Motor neuron (in vitro differentiated cells): Measurements from ENCODE around the gene ACTR6. TPM values are rescaled to one million over a fixed set of nuclear protein-coding genes. Genes with fewer than 3 reads are reported as not detected.
"Not testable (repeated sequence)": the region's sequence is repeated elsewhere in the genome, so short reads cannot be mapped to it uniquely, and the experiment has no call there.

Source experiments
- ATAC-seq, 8 experiments: fragments of 200-7000 bp; cut with Tn5 transposase; replicated peaks in 6 of 8; 2 replicates each; pipeline ENCODE4 v1.8.0; 2021; ENCODE audit warnings: mild to moderate bottlenecking in 8 of 8, moderate library complexity in 8 of 8
- H3K27ac ChIP-seq, 2 donors: fragments of 250-450 bp; sonication (Bioruptor Pico); 2 replicates each; pipeline ENCODE4 v1.9.0; 2021; ENCODE audit warnings: antibody characterized with exemption in 2 of 2, mild to moderate bottlenecking in 2 of 2, moderate library complexity in 1 of 2
- H3K4me1 ChIP-seq, 2 donors: fragments of 250-450 bp; sonication (Bioruptor Pico); replicated peaks in 1 of 2; 2 replicates each; pipeline ENCODE4 v1.6.1; 2021; ENCODE audit warnings: antibody characterized with exemption in 2 of 2, mild to moderate bottlenecking in 2 of 2, moderate library complexity in 1 of 2
- H3K4me3 ChIP-seq, 5 donors: fragments of 250-450 bp; sonication (Bioruptor Pico); 2 replicates each; pipeline ENCODE4 v1.9.0; 2021; ENCODE audit warnings: antibody characterized with exemption in 5 of 5, mild to moderate bottlenecking in 5 of 5, moderate library complexity in 4 of 5
- WGBS, 10 experiments: fragments of 450-650 bp; shearing (Covaris generic); methylation state at CpG; one replicate each; pipeline ENCODE4 v1.0.0; 2022; 5-methylcytosine and 5-hydroxymethylcytosine counted together
- in situ Hi-C, 9 experiments: fragments of 400-800 bp; cut with MboI; loops; one replicate each; pipeline ENCODE4 v1.15.0; 2021; ENCODE audit warnings: low sequenced_read_pairs in 9 of 9, low pct_unique_long_range_greater_than_20kb in 2 of 9; ENCODE audit not compliant: unreplicated experiment in 9 of 9
- total RNA-seq, 8 experiments: library from RNA; unstranded; fragments of 300-600 nt; gene quantifications; 2 replicates each; pipeline versions ENCODE4 v1.2.3 to v1.2.4, GENCODE V29; 2022

The ACTR6 gene
- total RNA-seq, 8 experiments from 2014 or later = 31.3 to 47.9 (median 36.4) TPM

GRCh38 chr12:100187857-100188519, 12.6 kb upstream of the ACTR6 start:
- ATAC-seq = no peak
- WGBS, 10 experiments = 67 to 100% (median 95%) methylated on average over 1 to 4 of the region's 5 CpGs; no CpG with 5 or more reads in 1 of the 10 experiments
- H3K27ac ChIP-seq = no peak overlapping the region
- no peak overlapping the region for H3K4me3 ChIP-seq
- in situ Hi-C loops = loop anchor here in 2 of 9 experiments (25.0 kb wide), 1 partner anchor 376 kb away; no protein-coding TSS in a partner anchor
- no peaks in the 10 kb centered on the region for H3K4me1 ChIP-seq

DNA sequence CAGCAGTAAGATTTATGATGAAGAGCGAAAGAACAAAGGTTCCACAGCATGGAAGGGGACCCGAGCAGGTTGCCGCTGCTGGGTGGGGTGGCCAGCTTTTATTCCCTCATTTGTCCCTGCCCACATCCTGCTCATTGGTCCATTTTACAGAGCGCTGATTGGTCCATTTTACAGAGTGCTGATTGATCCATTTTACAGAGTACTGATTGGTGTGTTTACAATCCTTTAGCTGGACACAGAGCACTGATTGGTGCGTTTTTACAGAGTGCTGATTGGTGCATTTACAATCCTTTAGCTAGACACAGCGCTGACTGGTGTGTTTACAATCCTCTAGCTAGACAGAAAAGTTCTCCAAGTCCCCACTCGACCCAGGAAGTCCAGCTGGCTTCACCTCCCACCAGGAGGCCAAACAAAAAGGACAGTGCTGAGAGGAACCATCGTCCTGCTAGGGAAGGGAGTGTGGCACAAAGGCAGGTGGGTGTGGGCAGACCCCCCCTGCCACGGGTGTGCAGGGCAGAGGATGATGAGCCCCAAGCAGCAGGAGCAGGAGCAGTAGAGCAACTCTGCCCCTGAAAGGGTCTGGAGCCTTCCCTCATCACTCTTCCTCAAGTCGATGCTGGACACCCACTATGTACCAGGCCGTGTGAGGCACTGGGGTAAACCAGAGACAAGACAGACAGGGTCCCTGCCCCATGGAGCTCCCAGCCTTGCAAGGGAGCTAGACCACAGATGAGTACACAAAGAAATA, 11.6 kb upstream of the ACTR6 start:
- in situ Hi-C loops = loop anchor here in 2 of 9 experiments (25.0 kb wide), 1 partner anchor 377 kb away; no protein-coding TSS in a partner anchor
- H3K4me3 ChIP-seq, H3K4me1 ChIP-seq, ATAC-seq, H3K27ac ChIP-seq: not testable (repeated sequence)
- WGBS, 10 experiments = 17 to 100% (median 80%) methylated on average over 1 to 5 of the region's 11 CpGs; no CpG with 5 or more reads in 4 of the 10 experiments

DNA sequence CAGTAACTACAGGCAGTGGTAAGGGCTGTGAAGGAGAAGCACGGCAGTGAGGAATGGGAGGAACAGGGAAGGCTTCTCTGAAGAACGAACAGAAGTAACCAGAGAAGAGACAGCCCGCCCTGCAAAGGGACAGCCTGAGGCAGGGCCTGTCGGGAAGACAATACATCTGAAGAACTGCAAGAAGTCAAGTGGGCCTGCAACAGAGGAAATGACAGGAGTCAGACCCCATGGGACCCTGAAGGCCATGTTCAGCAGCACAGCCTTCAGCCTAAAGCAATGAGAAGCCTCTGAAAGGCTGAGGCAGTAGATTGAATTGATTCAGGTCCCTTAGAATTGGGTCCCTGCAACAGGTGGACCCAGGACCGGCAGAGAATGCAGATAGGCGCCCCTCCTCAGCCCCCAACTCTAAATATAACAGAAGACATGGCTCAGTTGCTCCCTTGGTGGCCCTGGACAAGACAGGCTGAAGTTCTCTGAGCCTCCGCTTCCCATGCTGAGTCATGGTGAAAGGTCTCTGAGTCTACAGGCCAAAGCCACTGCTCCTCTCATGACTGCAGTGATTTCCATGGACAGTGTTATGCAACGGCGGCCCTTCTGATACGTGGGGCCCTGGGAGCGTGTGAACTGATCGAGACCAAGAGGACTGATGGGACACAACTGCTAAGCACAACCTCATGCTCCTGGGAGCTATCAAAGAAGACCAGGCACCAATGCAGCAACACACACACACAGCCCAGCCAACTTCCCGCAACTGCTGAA, 10.8 kb upstream of the ACTR6 start:
- WGBS, 10 experiments = 20 to 100% (median 80%) methylated on average over 1 to 8 of the region's 13 CpGs; no CpG with 5 or more reads in 2 of the 10 experiments
- in situ Hi-C loops = loop anchor here in 2 of 9 experiments (25.0 kb wide), 1 partner anchor 378 kb away; no protein-coding TSS in a partner anchor
- no peak for ATAC-seq
- H3K27ac ChIP-seq = no peak overlapping the region
- H3K4me3 ChIP-seq = no peak overlapping the region
- no peaks in the 10 kb centered on the region for H3K4me1 ChIP-seq

DNA sequence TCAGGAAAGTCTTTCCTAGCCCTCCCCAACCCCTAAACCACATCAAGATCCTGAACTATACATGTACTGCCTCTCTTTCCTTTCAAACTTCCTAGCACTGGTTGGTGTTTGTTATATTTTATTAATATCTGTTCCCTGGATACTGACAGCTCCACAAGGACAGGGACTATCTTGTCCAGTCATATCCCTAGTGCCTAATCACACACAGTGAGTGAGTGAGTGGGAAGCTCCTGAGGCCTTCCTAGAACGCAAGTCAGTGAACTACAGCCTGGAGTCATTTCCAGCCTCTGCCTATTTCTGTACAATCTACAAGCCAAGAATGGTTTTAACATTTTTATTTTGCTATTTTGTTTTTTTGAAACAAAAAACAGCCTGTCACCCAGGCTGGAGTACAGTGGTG, 7.5 kb upstream of the ACTR6 start:
- no peak for ATAC-seq
- 90 to 100% (median 100%) methylated on average over 1 of the region's 1 CpG; no CpG with 5 or more reads in 6 of the 10 experiments for WGBS, 10 experiments
- Histone ChIP-seq H3K4me3 (no peak overlapping the region), H3K4me1 (no peaks in the 10 kb centered on the region), H3K27ac (no peak overlapping the region)
- in situ Hi-C loops = loop anchor here in 2 of 9 experiments (25.0 kb wide), 1 partner anchor 381 kb away; no protein-coding TSS in a partner anchor

- Histone ChIP-seq H3K27ac (no peak overlapping the region), H3K4me3 (no peak overlapping the region), H3K4me1 (peaks cover 5 to 7% of the 10 kb centered on the region in 2 donors)
- no peak for ATAC-seq
- in situ Hi-C loops = loop anchor here in 2 of 9 experiments (25.0 kb wide), 1 partner anchor 385 kb away; no protein-coding TSS in a partner anchor
- WGBS, 10 experiments = 42 to 100% (median 90%) methylated on average over 2 to 3 of the region's 4 CpGs; no CpG with 5 or more reads in 5 of the 10 experiments
Measured at GRCh38 chr12:100197486-100197885, 3.1 kb upstream of the ACTR6 start.

- ATAC-seq = no peak
- H3K4me1 ChIP-seq = peaks cover 5 to 7% of the 10 kb centered on the region in 2 donors
- in situ Hi-C loops = loop anchor here in 2 of 9 experiments (25.0 kb wide), 1 partner anchor 387 kb away; no protein-coding TSS in a partner anchor
- 0 to 94% (median 24%) methylated on average over 1 to 6 of the region's 6 CpGs; no CpG with 5 or more reads in 4 of the 10 experiments for WGBS, 10 experiments
- H3K27ac ChIP-seq = no peak overlapping the region
- peak overlapping the region in 4 of 5 donors; percentile 42 to 60 (median 54) for H3K4me3 ChIP-seq
Measured at GRCh38 chr12:100199023-100199346, 1.6 kb upstream of the ACTR6 start.

GRCh38 chr12:100199347-100200149, 1.1 kb upstream of the ACTR6 start:
- 6% methylated on average over 3 of the region's 79 CpGs; no CpG with 5 or more reads in 9 of the 10 experiments for WGBS, 10 experiments
- Histone ChIP-seq H3K27ac (peak overlapping the region in 1 of 2 donors; percentile 32), H3K4me1 (peaks cover 5 to 7% of the 10 kb centered on the region in 2 donors), H3K4me3 (peak overlapping the region; percentile 42 to 60 (median 49))
- ATAC-seq = peak; percentile 20 to 64 (median 54)
- in situ Hi-C loops = loop anchor here in 2 of 9 experiments (25.0 kb wide), 1 partner anchor 387 kb away; no protein-coding TSS in a partner anchor

DNA sequence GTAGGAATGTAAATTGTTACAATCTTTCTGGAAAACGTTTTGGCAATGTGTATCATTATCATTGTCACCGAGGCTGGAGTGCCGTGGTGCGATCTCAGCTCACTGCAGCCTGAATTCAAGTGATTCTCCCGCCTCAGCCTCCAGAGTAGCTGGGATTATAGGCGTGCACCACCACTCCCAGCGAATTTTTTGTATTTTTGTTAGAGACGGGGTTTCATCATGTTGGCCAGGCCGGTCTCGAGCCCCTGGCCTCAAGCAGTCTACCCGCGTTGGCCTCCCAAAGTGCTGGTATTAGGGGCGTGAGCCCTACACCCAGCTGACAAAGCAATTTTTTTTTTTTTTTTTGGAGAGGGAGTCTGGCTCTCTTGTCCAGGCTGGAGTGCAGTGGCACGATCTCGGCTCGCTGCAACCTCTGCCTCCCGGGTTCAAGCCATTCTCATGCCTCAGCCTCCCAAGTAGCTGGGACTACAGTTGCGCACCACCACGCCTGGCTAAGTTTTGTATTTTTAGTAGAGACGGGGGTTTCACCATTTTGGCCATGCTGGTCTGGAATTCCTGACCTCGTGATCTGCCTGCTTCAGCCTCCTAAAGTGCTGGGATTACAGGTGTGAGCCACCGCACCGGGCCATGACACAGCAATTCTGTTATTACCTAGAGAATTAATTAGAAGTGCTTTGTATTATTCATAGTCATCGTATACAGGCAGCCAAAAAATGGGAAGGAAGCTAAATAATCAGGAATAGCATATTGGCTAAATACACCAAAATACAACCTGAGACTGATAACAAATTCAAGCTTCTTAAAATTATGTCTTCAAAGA, 1.2 kb downstream of the ACTR6 start:
- WGBS, 10 experiments = 20 to 86% (median 76%) methylated on average over 2 to 12 of the region's 24 CpGs; no CpG with 5 or more reads in 1 of the 10 experiments
- ATAC-seq = no peak
- Histone ChIP-seq H3K4me3 (peak overlapping the region; percentile 42 to 60 (median 49)), H3K4me1 (peaks cover 5 to 7% of the 10 kb centered on the region in 2 donors), H3K27ac (no peak overlapping the region)
- in situ Hi-C loops = no loop called here

DNA sequence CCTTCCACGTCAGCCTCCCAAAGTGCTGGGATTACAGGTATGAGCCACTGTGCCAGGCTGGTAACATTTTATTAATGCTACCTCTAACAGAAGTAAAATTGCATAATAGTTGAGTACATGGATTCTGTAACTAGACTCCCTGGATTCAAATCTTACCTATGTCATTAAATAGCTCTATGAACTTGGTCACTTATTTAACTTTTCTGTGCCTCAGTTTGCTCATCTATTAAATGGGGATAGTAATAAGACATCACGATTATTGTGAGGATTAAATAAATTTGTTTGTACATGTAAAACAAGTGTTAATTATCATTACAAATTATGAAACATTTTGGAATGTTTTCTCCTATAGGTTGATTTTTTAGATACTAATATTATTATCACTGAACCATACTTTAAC, 6.7 kb downstream of the ACTR6 start:
- 83 to 100% (median 100%) methylated on average over 1 to 2 of the region's 2 CpGs; no CpG with 5 or more reads in 2 of the 10 experiments for WGBS, 10 experiments
- no peak for ATAC-seq
- in situ Hi-C loops = no loop called here
- H3K27ac ChIP-seq = no peak overlapping the region
- H3K4me1 ChIP-seq = no peaks in the 10 kb centered on the region
- no peak overlapping the region for H3K4me3 ChIP-seq

DNA sequence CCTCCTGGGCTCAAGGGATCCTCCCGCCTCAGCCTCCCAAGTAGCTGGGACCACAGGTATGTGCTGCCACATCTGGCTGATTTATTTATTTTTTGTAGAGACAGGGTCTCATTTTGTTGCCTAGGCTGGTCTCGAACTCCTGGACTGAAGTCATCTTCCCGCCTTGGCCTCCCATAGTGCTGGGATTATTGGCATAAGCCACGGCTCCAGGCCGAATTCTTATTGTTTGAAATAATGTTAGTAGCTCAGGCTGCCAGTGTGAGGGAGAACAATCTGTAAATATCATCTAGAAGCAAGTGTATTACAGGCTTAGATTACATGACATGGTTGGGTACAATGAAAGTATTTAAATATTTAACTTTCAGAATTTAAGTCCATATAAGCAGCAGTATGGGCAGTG, 8.2 kb downstream of the ACTR6 start:
- Histone ChIP-seq H3K4me3 (no peak overlapping the region), H3K27ac (no peak overlapping the region), H3K4me1 (no peaks in the 10 kb centered on the region)
- no peak for ATAC-seq
- in situ Hi-C loops = no loop called here
- 90 to 100% (median 97%) methylated on average over 1 to 5 of the region's 5 CpGs; no CpG with 5 or more reads in 1 of the 10 experiments for WGBS, 10 experiments

DNA sequence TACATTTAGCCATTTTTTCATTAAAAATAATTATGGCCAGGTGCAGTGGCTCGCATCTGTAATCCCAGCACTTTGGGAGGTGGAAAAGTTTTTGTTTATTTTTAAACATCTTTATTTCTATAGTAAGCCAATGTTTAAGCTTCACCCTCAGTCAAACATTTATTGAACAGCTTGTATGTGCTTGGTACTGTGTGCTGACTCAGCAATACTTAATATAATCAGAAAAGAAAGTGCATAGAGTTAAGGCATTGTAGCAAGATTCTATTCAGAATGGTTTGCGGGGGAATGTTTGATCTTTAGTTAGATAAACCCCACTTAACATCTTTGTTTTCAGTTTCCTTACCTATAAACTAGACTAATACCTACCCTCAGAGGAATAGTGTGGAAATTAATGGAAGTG, 11.1 kb downstream of the ACTR6 start:
- no peak for ATAC-seq
- WGBS, 10 experiments = 82 to 100% (median 100%) methylated on average over 1 to 2 of the region's 2 CpGs; no CpG with 5 or more reads in 1 of the 10 experiments
- in situ Hi-C loops = no loop called here
- Histone ChIP-seq H3K4me1 (no peaks in the 10 kb centered on the region), H3K4me3 (no peak overlapping the region), H3K27ac (no peak overlapping the region)
